K562 (cell line): ENCODE measurements around the gene DGUOK. TPM values are rescaled to one million over a fixed set of nuclear protein-coding genes. Genes with fewer than 3 reads are reported as not detected.
A peak's percentile ranks its signal among the peaks of the same experiment; 100 is the strongest.

Experiments used
- EGR1 ChIP-seq: fragments of 450-650 bp; conservative IDR thresholded peaks from 2 replicates; pipeline ENCODE4 v1.6.1; 2017; ENCODE audit warnings: mild to moderate bottlenecking
- ETV6 ChIP-seq, 3 experiments: fragments of 150-350 bp in 1 of 3; sonication (generic) in 1 of 3; formaldehyde crosslinking in 1 of 3; IDR thresholded peaks; 2 replicates each; pipeline versions ENCODE4 v1.6.1 to v1.8.0; 2014 to 2022; ENCODE audit warnings: borderline replicate concordance in 2 of 3, low read depth in 2 of 3, antibody characterized with exemption in 1 of 3, low read length in 1 of 3, mild to moderate bottlenecking in 1 of 3, missing genetic modification reagents in 1 of 3
- FOXP1 ChIP-seq: sonication (generic); formaldehyde crosslinking; IDR thresholded peaks from 2 replicates; pipeline ENCODE4 v1.8.0; 2022; ENCODE audit warnings: mild to moderate bottlenecking, missing genetic modification reagents
- ILK ChIP-seq: fragments of 450-650 bp; IDR thresholded peaks from 2 replicates; pipeline ENCODE4 v1.6.1; 2016; ENCODE audit warnings: missing genetic modification characterization, low read depth, mild to moderate bottlenecking, missing compliant biosample characterization, moderate library complexity, borderline replicate concordance
- JUN ChIP-seq, 2 experiments: sonication (generic) in 1 of 2; formaldehyde crosslinking in 1 of 2; IDR thresholded peaks; 2 replicates each; pipeline versions ENCODE4 v1.6.1 to v1.8.0; 2012 to 2022; ENCODE audit warnings: borderline replicate concordance in 2 of 2, mild to moderate bottlenecking in 2 of 2, improper control_type of control experiment in 1 of 2, low read depth in 1 of 2, low read length in 1 of 2, missing genetic modification reagents in 1 of 2
- NBN ChIP-seq: fragments of 450-650 bp; IDR thresholded peaks from 2 replicates; pipeline ENCODE4 v1.6.1; 2016; ENCODE audit warnings: low read depth, mild to moderate bottlenecking
- PCBP2 ChIP-seq: fragments of 200-400 bp; formaldehyde crosslinking; IDR thresholded peaks from 2 replicates; pipeline ENCODE4 v1.6.1; 2018; ENCODE audit warnings: low read length, low read depth, mild to moderate bottlenecking, moderate library complexity; ENCODE audit not compliant: poor library complexity, severe bottlenecking
- PML ChIP-seq: IDR thresholded peaks from 2 replicates; pipeline ENCODE4 v1.6.1; 2012; ENCODE audit warnings: low read length, inconsistent platforms
- RAD51 ChIP-seq: fragments of 450-650 bp; IDR thresholded peaks from 2 replicates; pipeline ENCODE4 v1.7.1; 2016; ENCODE audit warnings: low read depth, mild to moderate bottlenecking, borderline replicate concordance
- RBBP5 ChIP-seq: fragments of 200-600 bp; sonication (generic); IDR thresholded peaks from 2 replicates; pipeline ENCODE4 v1.6.1; 2012; ENCODE audit warnings: borderline replicate concordance, mild to moderate bottlenecking, low read length, control low read depth, inconsistent platforms; ENCODE audit not compliant: insufficient read depth, poor library complexity, severe bottlenecking
- SMAD4 ChIP-seq: fragments of 250-450 bp; sonication (Bioruptor Pico); conservative IDR thresholded peaks from 2 replicates; pipeline ENCODE4 v1.8.0; 2021; ENCODE audit warnings: inconsistent platforms, mild to moderate bottlenecking, moderate library complexity
- SNRNP70 ChIP-seq: fragments of 200-400 bp; formaldehyde crosslinking; optimal IDR thresholded peaks from 2 replicates; pipeline ENCODE3; 2017; ENCODE audit warnings: low read depth, low read length
- SRSF3 ChIP-seq: fragments of 200-400 bp; formaldehyde crosslinking; IDR thresholded peaks from 2 replicates; pipeline ENCODE4 v1.6.1; 2016; ENCODE audit warnings: mild to moderate bottlenecking, low read length, moderate library complexity; ENCODE audit not compliant: insufficient read depth
- TAF1 ChIP-seq: IDR thresholded peaks from 2 replicates; pipeline ENCODE4 v1.6.1; 2011; ENCODE audit warnings: mild to moderate bottlenecking, low read length, moderate library complexity; ENCODE audit not compliant: insufficient read depth, control insufficient read depth, severe bottlenecking; ENCODE audit errors: extremely low read depth
- TAL1 ChIP-seq: fragments of 450-650 bp; IDR thresholded peaks from 2 replicates; pipeline ENCODE4 v1.6.1; 2016; ENCODE audit warnings: mild to moderate bottlenecking
- TBP ChIP-seq: optimal IDR thresholded peaks from 2 replicates; pipeline ENCODE3; 2011; ENCODE audit warnings: low read depth, low read length, improper control_type of control experiment
- U2AF1 ChIP-seq: fragments of 200-400 bp; formaldehyde crosslinking; optimal IDR thresholded peaks from 2 replicates; pipeline ENCODE3; 2017; ENCODE audit warnings: mild to moderate bottlenecking, low read depth, low read length, moderate library complexity
- ZFP1 ChIP-seq: fragments of 450-650 bp; formaldehyde crosslinking; IDR thresholded peaks from 2 replicates; pipeline ENCODE4 v1.4.0; 2020; ENCODE audit warnings: mild to moderate bottlenecking, mixed read lengths
- ZZZ3 ChIP-seq: fragments of 450-650 bp; IDR thresholded peaks from 2 replicates; pipeline ENCODE4 v1.6.1; 2016; ENCODE audit warnings: antibody characterized with exemption, mild to moderate bottlenecking, moderate library complexity
- polyA plus RNA-seq, 8 experiments: library from polyadenylated mRNA; depleted of rRNA in 4 of 8; stranded (reverse) in 5 of 8; unstranded in 3 of 8; fragments of >200 nt; fragmentation: Nextera tagmentation in 2 of 8; fragmentation: Illumina TruSeq in 1 of 8; extraction: Ambion mirVana in 2 of 8; extraction: Trizol in 1 of 8; gene quantifications; 2 replicates each; pipeline versions ENCODE4 v1.2.1 to v1.2.3, GENCODE V29; 2011 to 2014; ENCODE audit warnings: inconsistent platforms in 1 of 8, missing spikeins in 1 of 8
- total RNA-seq, 7 experiments: library from RNA; depleted of rRNA in 6 of 7; stranded (reverse); fragments of >200 nt in 6 of 7; fragmentation: Illumina TruSeq in 2 of 7; extraction: Trizol in 2 of 7; gene quantifications; 2 replicates each; pipeline versions ENCODE4 v1.2.1 to v1.2.3, GENCODE V29; 2011 to 2021; ENCODE audit warnings: low replicate concordance in 1 of 7
- TF ChIP-seq, protein P1 (sequence below): fragments of 450-650 bp; formaldehyde crosslinking; IDR thresholded peaks from 2 replicates; pipeline ENCODE4 v1.4.0; 2022; ENCODE audit warnings: missing genetic modification characterization
- TF ChIP-seq, protein P2 (sequence below), 2 experiments: fragments of 150-350 bp in 1 of 2; IDR thresholded peaks; 2 replicates each; pipeline ENCODE4 v1.6.1; 2012 to 2016; ENCODE audit warnings: low read depth in 2 of 2, low read length in 2 of 2, mild to moderate bottlenecking in 1 of 2, moderate library complexity in 1 of 2

Gene DGUOK
- total and polyA plus RNA-seq, 9 of the 15 experiments (the other 6 are each of a cell fraction or from before 2014, with no cell fraction given) = 67.0 to 288 (median 126) TPM

DNA sequence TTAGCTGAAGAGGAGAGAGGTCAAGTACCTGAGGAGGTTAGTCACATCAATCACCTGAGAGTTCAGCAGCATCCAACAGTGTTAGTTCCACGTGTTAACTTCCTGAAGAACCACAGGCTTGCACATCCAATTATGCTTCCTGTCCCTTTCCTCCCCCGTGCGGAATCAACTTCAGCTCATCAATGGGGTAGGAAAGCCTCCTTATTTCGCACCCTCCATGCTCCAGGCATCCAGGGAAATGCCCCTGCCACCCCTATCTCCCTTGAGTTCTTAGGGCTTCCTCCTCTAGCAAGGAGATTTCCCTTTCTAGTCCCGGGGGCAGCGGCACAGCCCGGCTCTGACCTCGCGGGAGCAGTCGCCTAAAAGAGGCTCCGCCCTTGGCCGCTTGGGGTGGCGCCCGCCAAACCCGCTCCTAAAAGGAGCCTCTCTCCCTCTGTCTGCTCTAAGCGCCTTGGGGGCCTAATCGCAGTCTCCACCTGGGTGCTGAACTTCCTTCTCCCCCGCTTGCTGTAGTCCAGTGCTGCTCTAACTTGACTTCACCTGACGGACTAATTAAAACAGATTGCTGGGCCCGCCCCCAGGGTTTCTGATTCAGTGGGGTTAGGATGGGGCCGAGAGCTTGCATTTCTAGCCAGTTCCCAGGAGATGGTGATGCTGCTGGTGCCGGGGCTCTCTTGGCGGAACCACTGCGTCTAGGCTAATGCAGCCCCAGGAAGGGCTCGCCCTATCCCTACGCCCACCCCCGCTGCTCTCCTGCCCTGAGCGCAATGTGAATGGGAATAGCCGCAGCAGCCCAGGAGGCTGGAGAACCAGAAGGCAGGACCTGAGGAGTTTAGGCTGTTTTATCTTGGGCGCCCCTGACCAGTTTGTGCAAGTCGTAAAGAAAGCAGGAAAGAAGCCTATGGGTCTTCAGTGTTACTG is 54.7 kb downstream of the DGUOK start (continued):
- TF ChIP-seq NBN (0 out of 2 replicates have a peak, but pooled peaks have one; percentile 57), ZFP1 (no peak), TBP (peak; percentile 58), U2AF1 (no peak), PCBP2 (no peak), PML (0 out of 2 replicates have a peak, but pooled peaks have one; percentile 26), ILK (no peak), EGR1 (peak; percentile 72), RBBP5 (peak; percentile 22), TAF1 (peak; percentile 64), FOXP1 (CRISPR knock-in tag) (no peak), ETV6 (IDR thresholded peaks at IDR 0.05; ENCODE audit: borderline replicate concordance in 1 of 2, low read depth in 2 of 2, low read length in 1 of 2) (peak in 1 of 2 experiments; percentile 50; a peak in 1 of 4 replicates), ETV6 (CRISPR knock-in tag; IDR thresholded peaks at IDR 0.05; ENCODE audit: borderline replicate concordance) (no peak), TAL1 (peak; percentile 73), ZZZ3 (no peak), JUN (IDR thresholded peaks at IDR 0.05; ENCODE audit: borderline replicate concordance, low read depth, low read length) (no peak), JUN (CRISPR knock-in tag; IDR thresholded peaks at IDR 0.05; ENCODE audit: borderline replicate concordance) (no peak), RAD51 (no peak), SRSF3 (no peak), SNRNP70 (no peak), SMAD4 (CRISPR knock-in tag) (peak; percentile 88)
- TF ChIP-seq, protein P1, sequence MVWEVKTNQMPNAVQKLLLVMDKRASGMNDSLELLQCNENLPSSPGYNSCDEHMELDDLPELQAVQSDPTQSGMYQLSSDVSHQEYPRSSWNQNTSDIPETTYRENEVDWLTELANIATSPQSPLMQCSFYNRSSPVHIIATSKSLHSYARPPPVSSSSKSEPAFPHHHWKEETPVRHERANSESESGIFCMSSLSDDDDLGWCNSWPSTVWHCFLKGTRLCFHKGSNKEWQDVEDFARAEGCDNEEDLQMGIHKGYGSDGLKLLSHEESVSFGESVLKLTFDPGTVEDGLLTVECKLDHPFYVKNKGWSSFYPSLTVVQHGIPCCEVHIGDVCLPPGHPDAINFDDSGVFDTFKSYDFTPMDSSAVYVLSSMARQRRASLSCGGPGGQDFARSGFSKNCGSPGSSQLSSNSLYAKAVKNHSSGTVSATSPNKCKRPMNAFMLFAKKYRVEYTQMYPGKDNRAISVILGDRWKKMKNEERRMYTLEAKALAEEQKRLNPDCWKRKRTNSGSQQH (CRISPR knock-in tag) = no peak
- TF ChIP-seq, protein P2, sequence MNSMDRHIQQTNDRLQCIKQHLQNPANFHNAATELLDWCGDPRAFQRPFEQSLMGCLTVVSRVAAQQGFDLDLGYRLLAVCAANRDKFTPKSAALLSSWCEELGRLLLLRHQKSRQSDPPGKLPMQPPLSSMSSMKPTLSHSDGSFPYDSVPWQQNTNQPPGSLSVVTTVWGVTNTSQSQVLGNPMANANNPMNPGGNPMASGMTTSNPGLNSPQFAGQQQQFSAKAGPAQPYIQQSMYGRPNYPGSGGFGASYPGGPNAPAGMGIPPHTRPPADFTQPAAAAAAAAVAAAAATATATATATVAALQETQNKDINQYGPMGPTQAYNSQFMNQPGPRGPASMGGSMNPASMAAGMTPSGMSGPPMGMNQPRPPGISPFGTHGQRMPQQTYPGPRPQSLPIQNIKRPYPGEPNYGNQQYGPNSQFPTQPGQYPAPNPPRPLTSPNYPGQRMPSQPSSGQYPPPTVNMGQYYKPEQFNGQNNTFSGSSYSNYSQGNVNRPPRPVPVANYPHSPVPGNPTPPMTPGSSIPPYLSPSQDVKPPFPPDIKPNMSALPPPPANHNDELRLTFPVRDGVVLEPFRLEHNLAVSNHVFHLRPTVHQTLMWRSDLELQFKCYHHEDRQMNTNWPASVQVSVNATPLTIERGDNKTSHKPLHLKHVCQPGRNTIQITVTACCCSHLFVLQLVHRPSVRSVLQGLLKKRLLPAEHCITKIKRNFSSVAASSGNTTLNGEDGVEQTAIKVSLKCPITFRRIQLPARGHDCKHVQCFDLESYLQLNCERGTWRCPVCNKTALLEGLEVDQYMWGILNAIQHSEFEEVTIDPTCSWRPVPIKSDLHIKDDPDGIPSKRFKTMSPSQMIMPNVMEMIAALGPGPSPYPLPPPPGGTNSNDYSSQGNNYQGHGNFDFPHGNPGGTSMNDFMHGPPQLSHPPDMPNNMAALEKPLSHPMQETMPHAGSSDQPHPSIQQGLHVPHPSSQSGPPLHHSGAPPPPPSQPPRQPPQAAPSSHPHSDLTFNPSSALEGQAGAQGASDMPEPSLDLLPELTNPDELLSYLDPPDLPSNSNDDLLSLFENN (IDR thresholded peaks at IDR 0.05; ENCODE audit: low read depth in 2 of 2, low read length in 2 of 2) = 0 out of 4 replicates have a peak, but pooled peaks of 1 of the 2 experiments have one; percentile 47
